HG03571 (cell line): ENCODE measurements around the gene PALLD.
"Not testable (repeated sequence)": the region's sequence is repeated elsewhere in the genome, so short reads cannot be mapped to it uniquely, and the experiment has no call there.

Source experiments
- ATAC-seq: cut with Tn5 transposase; IDR thresholded peaks from one replicate; pipeline ENCODE4 v1.9.1; 2021; ENCODE audit not compliant: unreplicated experiment

PALLD gene

DNA sequence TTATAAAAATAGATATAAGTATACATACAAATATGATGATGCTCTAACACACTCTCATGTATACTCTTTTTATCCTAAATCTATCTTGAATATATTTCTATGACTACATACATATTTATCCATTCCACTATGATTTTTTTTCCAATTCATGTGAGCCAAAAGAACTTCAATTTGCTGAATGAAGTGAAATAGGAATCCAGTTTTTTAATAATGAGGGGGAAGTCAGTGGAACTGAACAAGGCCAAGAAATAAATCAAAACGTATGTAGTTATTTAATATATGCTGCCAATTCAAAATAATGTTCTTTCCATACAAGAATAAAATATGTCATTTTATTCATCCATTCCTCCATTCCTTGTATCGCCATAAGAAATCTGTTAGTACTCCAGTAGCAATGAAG, 6.1 kb upstream of the PALLD start:
- no peak for ATAC-seq

DNA sequence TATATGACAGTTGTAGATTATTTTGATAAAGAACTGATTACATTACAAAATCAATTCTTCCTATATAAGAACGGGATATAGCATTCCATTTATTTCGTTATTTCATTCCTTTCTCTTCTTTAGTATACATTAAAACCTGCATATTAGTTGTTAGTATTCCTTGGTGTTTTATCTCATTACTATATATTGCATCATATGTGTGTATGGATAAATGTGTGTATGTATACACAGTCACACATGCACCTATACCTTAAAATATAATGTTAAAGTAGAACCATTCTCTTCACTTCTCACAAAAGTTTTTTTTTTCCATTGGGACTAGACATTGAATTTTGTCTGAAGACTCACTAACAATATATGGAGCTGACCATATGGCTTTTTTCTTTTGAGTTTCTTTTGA, 5.3 kb upstream of the PALLD start:
- ATAC-seq: no peak

DNA sequence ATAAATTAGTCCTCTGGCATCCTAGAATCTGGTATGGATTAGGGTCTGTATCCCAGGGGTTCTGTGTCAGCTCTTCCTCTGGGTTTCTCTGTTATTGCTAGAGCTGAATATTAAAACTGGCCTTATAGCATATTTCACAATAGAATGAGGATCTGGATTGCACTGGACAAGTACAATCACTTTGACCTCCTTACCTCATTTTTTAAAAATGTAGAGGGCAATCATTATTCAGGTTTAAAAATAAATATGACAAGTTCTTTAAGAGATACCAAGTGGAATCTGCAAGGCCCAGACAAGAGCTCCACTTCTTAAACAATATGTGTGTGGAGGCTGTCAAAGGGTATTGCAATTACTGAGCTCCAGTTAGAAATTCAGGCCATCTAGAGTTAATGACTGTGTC, 1.4 kb downstream of the PALLD start:
- ATAC-seq: no peak

DNA sequence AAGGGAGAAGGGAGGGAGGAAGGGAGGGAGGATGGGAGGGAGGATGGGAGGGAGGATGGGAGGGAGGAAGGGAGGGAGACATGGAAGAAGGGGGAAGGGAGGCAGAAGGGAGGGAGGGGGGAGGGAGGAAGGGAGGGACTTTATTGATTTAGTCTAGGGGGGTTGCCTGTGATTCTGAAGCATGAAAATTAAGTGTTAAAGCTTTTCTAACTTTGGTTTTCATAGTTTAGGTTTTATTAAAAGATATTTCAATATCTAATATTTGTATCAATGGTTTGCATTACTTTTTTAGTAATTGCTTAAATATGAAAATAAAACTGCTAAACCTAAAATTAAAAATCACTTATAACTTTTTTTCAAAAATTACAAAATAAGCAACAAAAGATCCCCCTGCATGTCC, 2.4 kb downstream of the PALLD start:
- no peak for ATAC-seq

DNA sequence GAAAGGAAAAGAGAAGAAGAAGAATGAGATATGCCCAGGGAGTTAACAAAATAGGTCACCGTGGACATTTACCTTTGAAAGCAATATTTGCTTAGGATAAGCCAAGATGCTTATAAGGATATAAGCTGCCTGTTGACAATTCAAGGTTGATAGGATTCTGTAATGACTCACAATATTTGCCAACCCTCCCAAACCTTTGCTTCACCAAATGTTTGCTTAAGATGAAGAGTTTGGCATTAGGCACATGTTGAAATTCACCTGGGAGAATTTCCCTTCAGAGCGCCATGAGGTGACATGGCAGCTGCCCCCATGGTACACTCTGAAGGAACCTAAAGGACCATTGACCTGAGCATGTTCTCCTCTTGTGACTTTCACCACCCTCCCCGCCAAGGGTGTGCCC, 4.6 kb downstream of the PALLD start:
- no peak for ATAC-seq

DNA sequence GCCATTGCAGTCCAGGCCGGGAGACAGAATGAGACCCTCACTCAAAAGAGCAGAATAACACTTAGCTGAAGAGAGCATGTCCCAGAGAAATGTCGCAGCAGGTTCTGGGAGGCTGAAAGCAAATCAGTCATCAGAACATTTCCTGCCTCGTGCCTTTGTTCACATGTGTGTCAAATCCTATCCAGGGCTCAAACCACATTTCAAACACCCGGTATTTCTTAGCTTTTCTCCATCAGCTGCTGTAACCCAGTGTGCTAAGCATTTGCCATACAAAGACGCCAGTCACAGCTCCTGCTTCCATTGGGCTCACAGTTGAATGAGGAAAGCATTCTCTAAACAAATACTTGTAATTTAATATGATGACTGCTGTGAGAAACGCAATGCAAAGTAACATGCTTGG, 6.0 kb downstream of the PALLD start:
- no peak for ATAC-seq

DNA sequence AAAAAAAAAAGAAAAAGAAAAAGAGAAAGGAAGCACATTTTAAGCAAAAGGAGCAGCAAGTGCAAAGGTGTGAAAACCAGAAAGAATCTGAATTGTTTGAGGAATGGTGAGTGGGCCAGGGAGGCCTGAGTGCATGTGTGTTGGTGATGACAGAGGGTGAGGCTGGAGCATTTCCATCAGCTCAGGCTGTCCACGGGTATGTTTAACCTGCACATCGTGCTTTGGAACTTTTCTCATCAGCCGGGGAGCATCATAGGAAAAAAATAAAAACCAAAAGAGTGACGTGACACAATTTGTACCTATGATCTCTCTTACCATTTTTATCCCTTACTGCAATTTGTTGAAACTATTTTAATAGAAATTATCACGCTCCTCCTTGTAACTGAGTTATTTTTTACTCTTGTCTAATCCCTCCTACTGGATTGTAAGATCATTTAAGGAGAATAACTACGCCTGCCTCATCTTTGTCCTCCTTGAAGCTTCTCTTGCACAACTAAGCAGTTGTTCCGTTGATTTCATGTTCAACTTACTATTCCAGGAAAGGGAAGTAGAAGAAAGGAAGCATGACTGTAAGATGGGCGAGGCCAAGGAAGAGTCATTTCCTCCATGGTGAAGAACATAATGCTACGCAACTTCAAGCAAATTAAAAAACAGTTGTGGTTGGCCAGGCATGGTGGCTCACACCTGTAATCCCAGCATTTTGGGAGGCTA, 7.0 kb downstream of the PALLD start:
- ATAC-seq: no peak

DNA sequence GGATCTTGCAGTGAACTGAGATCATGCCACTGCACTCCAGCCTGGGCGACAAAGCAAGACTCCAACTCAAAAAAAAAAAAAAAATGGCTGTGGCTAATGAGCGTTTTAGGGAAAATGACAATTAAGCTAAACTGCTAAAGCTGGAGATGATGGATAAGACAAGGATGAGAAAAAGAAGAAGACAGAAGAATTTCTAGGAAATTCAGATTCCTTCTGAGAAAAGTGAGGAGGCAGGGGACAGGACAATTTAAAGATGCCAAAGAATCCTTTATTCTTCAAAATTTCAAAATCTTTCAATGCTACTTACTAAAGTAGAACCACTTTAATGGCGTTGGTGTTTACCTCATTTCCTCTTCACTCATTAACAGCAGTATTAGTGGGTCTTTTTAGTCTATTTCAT, 7.7 kb downstream of the PALLD start:
- ATAC-seq: no peak

DNA sequence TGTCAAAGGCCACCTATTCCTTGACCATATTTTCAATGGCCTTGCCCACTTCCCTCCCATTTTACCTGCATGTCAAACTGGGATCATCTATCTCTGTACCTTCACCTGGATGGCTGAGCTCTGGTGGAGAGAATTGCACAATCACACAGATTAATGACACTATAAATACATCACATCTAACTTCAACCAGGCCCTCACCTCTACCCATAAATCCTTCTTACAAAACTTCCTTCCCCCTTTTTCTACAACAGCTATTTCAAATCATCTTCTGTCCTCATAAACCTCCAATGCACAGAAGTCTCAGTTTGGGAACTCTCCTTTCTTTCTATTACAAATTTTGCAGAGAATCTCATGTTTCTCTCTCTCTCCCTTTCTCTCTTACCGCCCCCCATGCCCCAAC, 9.2 kb downstream of the PALLD start:
- no peak for ATAC-seq

DNA sequence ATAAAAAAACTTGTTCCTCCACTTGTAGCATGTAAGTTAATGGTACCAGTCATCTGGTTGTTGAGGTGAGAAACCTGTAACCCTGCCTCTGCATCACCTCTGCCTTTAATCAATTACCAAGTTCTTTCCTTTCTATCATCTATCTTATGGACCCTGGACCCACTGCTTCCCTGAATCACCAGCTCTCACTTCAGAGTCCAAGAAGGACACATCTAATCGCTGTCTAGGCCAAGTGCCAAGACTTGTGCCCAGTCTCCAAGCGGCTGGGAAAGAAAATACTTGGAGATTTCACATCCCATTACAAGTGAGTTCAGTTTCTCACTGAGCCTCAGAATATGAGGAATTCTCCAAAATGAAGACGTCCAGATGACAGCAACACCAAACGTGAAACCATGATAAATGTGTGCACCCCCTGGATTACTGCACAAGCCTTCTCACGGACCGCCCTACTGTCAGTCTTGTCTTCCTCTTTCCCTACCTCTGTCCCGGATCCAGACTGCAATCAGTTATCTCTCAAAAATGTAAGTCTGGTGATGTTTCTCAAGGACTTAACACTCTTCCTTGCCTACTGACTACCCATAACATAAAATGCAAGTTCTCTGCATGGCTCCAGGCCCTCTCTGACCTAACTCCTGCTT, 10.4 kb downstream of the PALLD start:
- ATAC-seq: no peak

DNA sequence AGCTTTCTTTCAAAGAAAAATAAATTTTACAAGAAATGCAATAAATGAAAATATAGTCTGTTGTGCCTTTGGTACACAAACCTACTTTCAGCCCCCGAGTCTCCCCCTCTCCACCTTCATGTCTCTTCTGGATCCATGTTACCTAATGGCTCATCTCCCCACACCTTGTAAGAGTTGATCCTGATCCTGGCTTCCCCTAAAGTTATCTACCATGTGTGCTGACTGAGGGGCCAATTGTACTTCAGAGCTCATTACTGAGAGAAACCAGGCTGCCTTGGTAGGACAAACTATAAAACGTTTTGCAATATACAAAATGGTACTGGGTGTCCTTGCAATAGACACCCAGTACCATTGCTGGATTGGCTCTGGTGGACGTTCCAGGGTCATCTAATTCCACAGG, 11.8 kb downstream of the PALLD start:
- no peak for ATAC-seq

DNA sequence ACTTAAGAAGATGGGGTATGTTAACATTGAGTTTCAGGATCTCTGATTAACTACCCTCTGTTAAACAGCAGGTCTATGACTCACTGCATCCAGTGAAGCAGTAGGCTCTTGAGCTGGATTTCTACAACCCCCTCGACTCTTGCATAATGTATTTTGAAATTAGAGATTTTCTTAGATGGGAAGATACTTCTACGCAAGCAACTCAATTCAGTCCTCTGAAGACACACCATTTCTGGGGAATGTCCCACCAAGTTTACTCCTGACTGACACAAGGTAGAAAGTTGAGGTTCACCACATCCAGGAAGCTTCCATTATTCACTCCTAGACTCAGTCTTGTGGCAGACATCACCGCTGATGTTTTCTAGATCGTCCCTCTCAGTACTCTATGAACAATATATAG, 12.9 kb downstream of the PALLD start:
- ATAC-seq: no peak

DNA sequence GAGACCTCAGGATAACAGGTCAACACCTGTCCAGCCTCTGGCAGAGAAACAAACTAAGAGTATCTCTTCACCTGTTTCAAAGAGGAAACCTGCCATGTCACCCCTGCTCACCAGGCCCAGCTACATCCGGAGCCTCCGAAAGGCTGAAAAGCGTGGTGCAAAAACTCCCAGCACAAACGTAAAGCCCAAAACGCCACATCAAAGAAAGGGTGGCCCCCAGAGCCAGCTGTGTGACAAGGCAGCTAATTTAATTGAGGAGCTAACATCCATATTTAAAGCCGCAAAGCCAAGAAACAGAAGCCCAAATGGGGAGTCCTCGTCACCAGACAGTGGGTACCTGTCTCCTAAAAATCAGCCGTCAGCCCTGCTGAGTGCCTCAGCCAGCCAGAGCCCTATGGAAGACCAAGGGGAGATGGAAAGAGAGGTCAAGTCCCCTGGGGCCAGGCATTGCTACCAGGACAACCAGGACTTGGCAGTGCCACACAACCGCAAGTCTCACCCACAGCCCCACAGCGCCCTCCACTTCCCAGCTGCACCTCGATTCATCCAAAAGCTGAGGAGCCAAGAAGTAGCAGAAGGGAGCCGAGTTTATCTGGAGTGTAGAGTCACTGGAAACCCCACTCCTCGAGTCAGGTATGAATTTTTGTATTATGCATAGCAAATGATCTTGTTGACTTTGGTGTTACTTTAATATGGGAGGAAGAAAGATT, 15.1 kb downstream of the PALLD start:
- no peak for ATAC-seq

DNA sequence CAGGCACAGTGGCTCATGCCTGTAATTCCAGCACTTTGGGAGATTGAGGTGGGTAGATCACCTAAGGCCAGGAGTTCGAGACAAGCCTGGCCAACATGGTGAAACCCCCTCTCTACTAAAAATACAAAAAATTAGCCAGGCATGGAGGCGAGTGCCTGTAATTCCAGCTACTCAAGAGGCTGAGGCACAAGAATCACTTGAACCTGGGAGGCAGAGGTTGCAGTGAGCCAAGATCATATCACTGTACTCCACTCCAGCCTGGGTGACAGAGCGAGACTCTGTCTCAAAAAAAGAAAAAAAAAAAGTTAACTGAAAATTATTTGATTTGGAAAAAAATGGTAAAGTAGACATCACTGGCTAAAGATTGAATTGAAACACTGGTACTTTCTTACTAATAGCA, 17.0 kb downstream of the PALLD start:
- not testable (repeated sequence) for ATAC-seq

DNA sequence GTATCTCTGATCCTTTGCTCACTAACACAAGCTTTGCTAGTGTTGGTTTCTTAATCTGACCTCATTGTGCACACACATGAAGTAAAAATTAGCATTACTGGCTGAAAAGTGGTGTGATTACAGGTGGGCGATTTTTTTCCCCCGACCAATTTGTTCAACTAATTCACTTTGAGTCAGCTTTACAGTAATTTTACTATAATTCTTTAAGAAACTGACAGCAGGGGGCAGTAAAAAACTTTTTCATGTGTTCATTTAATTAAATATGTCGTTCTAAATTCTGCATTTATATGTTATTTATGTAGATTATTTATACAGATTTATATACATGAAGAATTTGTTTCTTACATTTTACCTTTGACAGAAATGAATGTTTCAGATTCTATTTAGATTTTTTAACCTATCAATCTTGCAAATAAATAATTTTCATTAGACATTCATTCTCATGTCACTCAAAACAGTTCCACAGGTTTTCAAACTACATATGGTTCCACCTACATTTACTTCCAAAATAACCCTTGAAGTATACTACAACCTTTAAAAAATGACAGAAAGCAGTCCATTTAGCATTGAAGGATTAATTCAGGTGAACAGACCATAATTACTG, 17.5 kb downstream of the PALLD start:
- no peak for ATAC-seq

DNA sequence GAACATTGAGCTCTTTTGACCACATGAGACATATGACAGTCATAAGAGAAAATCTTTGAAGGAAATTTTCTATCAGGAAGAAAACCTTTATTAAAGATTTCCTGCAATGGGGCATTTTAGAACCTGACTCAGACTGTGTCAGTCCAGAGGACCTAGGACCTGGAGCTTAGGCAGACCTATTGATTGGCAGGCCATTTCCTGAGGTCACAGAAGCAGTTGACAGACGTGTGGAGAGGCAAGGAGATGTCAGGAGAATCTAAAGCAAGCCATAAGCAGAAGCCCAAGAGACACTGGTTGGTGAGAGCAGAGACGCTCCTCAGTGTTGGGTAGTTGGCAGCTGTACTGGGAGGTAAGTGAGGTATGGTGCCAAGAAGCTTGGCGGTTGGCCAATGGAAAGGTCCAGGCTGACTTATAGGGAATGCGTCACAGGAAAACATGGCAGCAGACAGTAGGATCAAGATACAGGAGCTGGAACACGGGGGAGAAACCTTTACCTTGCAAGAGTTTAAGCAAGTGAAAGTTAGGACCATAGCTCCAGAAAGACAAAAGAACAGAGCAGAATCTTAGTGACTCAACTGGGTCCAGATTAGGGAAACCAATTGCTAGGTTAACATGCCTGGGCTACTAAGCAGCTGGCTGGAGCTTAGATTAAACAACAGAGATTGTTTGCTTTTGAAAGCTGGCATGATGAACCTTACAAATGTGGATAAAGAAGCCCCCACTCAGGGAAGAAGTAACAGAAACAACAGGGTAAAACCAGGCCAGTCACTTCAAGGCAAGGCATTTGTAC, 18.6 kb downstream of the PALLD start:
- ATAC-seq: no peak

DNA sequence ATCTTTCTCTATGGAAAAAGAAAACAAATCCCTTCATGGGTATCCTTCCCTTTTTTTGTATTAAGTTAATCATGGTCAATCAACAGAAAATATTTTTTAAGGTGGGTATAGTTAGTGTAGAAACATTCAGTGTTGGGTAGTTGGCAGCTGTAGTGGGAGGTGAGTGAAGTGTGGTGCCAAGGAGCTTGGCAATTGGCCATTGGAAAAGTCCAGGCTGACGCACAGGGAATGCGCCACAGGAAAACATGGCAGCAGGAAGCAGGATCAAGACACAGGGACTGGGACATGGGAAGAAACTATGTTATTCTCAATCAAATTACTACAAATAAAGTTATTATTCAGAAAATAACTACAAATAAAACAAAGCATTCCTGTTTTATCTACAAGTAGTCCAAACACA, 20.0 kb downstream of the PALLD start:
- ATAC-seq: no peak

DNA sequence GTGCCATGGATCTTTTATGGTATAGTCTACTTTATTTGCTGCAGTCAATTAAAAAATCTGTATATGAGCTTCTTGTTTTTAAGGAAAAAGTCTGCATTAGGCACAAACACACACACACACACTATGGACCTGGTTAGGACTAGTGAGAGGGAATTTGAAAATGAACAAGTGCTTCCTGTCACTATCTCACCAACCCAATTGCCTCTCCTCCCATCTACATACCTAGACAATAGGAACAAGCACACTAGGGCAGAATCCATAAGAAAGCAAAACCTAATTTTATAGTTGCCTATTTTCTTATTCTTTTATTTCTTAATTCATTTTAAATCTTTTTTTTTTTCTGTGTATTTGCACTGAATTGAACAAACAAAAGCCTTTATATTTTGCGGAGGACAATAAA, 22.7 kb downstream of the PALLD start:
- no peak for ATAC-seq

DNA sequence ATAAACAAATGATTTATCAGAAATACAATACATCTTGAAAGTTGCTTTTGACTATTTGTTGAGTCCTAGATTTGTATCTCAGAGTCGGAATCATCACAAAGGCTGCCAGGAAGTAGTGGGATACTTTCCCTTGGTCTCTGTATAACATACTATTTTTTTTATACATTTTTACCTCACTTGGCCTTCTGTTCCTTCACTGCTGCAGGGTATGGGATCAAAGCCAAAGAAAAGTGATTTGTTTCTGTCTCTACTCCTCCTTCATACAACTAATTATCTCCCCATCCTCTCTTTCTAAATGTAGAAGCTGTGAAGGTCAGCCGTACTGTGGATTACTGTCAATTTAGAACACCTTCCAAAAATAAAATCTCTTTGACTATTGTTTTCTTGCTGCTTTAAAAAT, 24.9 kb downstream of the PALLD start:
- ATAC-seq: no peak

DNA sequence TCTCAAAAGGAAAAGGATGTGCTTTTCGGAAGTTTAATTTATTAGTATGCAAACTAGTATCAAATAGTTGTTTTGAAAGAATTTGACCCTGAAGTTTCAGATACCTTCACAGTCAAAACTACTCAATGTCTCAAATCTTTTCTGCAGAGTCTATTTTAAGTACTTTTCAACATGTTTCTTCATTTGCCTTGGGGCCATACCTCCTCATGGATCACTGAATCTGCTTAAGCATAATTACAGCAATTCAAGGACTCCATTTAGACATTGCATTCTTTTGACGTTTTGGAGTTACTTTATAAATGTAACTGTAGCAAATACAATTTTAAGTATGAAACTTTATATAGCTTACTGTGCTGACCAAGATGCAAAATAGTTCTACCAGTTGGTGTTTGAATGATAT, 25.5 kb downstream of the PALLD start:
- no peak for ATAC-seq

DNA sequence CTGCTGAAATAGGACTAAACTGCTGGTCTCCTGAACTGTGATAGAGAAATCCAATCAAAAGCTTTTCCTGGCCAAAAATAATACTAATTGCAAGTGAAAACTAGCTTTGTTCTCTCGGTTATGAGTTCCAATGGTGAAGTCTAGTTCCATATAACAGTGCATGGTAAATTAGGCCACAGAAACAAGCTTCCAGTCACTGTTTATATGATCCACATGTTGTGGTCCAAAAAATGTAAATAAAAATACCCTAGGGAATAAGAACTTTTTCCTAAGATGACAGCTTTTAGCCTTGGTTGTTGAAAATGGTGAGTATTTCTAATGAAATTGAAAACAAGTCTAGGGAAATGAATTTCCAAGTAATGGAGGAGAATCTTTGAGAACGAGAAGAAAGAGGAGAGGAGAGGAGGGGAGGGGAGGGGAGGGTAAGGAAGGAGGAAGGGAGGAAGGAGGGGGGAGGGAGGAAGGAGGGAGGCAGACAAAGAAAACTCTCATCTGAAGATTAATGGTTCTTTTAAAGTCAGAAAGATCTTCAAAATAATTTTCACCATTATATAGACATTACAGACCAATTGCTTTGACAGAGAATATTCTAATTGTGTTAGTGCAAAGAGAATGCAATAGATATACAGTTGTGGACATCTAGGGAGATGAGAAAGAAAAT, 26.1 kb downstream of the PALLD start:
- ATAC-seq: no peak
